Body of pancreas (tissue), 4 donors: ENCODE measurements around the gene GOLGA8R. TPM values are rescaled to one million over a fixed set of nuclear protein-coding genes. Genes with fewer than 3 reads are reported as not detected.
"Not testable (repeated sequence)": the region's sequence is repeated elsewhere in the genome, so short reads cannot be mapped to it uniquely, and the experiment has no call there.

Experiments
- ATAC-seq: fragments of 150-250 bp; one replicate; pipeline ENCODE4 v1.9.1; 2016
- DNase-seq, 4 donors: peaks; one replicate each; pipeline ENCODE4 v3.0.0-alpha.2; 2019
- H3K27ac ChIP-seq, 4 donors: fragments of 200-600 bp; sonication (generic); 1 replicate in 3 of 4; 2 replicates in 1 of 4; pipeline versions ENCODE4 v1.5.1 to v1.6.1; 2016 to 2019; ENCODE audit warnings: mild to moderate bottlenecking in 1 of 4, mixed read lengths in 1 of 4, moderate library complexity in 1 of 4
- H3K27me3 ChIP-seq, 2 donors: fragments of 200-600 bp; sonication (generic); one replicate each; pipeline ENCODE4 v1.6.0; 2016; ENCODE audit warnings: mild to moderate bottlenecking in 1 of 2
- H3K36me3 ChIP-seq, 2 donors: fragments of 200-600 bp; sonication (generic); replicated peaks in 1 of 2; 2 replicates each; pipeline ENCODE4 v1.5.1; 2016; ENCODE audit warnings: low read depth in 2 of 2; ENCODE audit not compliant: insufficient read depth in 1 of 2
- H3K4me1 ChIP-seq: fragments of 200-600 bp; sonication (generic); one replicate; pipeline ENCODE4 v1.6.0; 2016
- H3K4me3 ChIP-seq, 2 donors: fragments of 200-600 bp; sonication (generic); 1 replicate in 1 of 2; 2 replicates in 1 of 2; pipeline ENCODE4 v1.5.1; 2016 to 2019
- H3K9me3 ChIP-seq, 3 donors: fragments of 200-600 bp; sonication (generic); 1 replicate in 2 of 3; 2 replicates in 1 of 3; pipeline ENCODE4 v1.5.1; 2016
- WGBS, 2 donors: methylation state at CpG; one replicate each; pipeline ENCODE4 v1.1.5; 2017; 5-methylcytosine and 5-hydroxymethylcytosine counted together
- intact Hi-C: fragments of 100-400 bp; cut with DNase I; formaldehyde crosslinking; loops from one replicate; pipeline ENCODE4 v1.15.1; 2023
- small RNA-seq: library from RNA; depleted of rRNA; stranded (forward); fragments of <200 nt; gene quantifications from one replicate; pipeline ENCODE3, GENCODE V24; 2016
- total RNA-seq, 2 donors: library from RNA; depleted of rRNA; stranded (reverse); fragments of >200 nt; gene quantifications; one replicate each; pipeline ENCODE4 v1.1.0, GENCODE V29; 2016

Gene GOLGA8R
- total RNA-seq, 2 donors from 2014 or later, result 6.2 to 6.6 TPM

GRCh38 chr15:30361404-30361803 is 52.7 kb downstream of the GOLGA8R start:
- no CpG with 5 or more reads among the region's 5 CpGs for WGBS, 2 donors
- H3K9me3 ChIP-seq, H3K4me3 ChIP-seq, H3K27me3 ChIP-seq, ATAC-seq, intact Hi-C loops, H3K36me3 ChIP-seq, H3K4me1 ChIP-seq, H3K27ac ChIP-seq, DNase-seq: not testable (repeated sequence)

- DNase-seq, ATAC-seq, intact Hi-C loops, H3K27ac ChIP-seq, H3K9me3 ChIP-seq, H3K4me3 ChIP-seq, H3K27me3 ChIP-seq, H3K36me3 ChIP-seq, H3K4me1 ChIP-seq: not testable (repeated sequence)
- no CpG with 5 or more reads among the region's 2 CpGs for WGBS, 2 donors
Observed at GRCh38 chr15:30360990-30361389, 53.1 kb downstream of the GOLGA8R start.

DNA sequence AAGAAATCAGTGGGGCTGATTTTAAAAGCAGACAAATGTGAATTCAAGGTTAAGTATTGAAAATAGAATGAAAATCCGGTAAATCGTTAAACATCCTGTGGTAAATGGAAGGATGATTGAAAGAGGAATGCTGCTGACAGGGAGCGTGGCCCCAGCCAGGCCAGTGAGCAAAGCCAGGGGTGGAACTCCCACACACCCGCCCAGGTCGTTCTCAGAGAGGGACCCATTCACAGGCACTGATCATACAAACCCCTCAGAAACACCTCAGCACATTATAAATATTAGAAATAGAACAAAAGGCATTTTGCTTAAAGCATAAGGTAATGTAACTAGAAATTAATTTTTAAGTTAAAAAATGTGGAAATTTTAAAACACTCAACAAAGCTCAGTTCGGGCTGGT is 59.0 kb downstream of the GOLGA8R start:
- H3K4me3 ChIP-seq, H3K36me3 ChIP-seq, DNase-seq, intact Hi-C loops, H3K27me3 ChIP-seq, H3K4me1 ChIP-seq, ATAC-seq, H3K27ac ChIP-seq, H3K9me3 ChIP-seq: not testable (repeated sequence)
- 39 to 44% methylated on average over 4 of the region's 6 CpGs for WGBS, 2 donors

Small RNAs within 50 kb of the gene (small RNA-seq; reads per million reads assigned to genes)
- not detected for gene AC019322.2
- gene RF00019, result not detected
- not detected for gene RF00096
- gene RN7SL196P, result not detected

Other genes with a start within 250 kb of the GOLGA8R start
- 1 to 10 TPM; 2.0 to 3.1 TPM for gene CHRFAM7A, start 20.7 kb downstream of the GOLGA8R start, total RNA-seq
- gene GOLGA8Q, start 137.8 kb upstream of the GOLGA8R start, total RNA-seq, result 1 to 10 TPM in 1 of 2 donors, under 1 TPM in 1; 0.26 to 1.3 TPM
- gene GOLGA8H, start 189.8 kb upstream of the GOLGA8R start, total RNA-seq, result 1 to 10 TPM in 1 of 2 donors, not detected in 1; 2.3 TPM